UCSD-AML1 (cell line): Measurements from ENCODE around the gene TMEM132A.

ENCODE experiments used
- DNase-seq: peaks from one replicate; lab custom pipeline; 2025; ENCODE audit not compliant: unreplicated experiment; lab: John Stamatoyannopoulos, UW

Gene TMEM132A

DNA sequence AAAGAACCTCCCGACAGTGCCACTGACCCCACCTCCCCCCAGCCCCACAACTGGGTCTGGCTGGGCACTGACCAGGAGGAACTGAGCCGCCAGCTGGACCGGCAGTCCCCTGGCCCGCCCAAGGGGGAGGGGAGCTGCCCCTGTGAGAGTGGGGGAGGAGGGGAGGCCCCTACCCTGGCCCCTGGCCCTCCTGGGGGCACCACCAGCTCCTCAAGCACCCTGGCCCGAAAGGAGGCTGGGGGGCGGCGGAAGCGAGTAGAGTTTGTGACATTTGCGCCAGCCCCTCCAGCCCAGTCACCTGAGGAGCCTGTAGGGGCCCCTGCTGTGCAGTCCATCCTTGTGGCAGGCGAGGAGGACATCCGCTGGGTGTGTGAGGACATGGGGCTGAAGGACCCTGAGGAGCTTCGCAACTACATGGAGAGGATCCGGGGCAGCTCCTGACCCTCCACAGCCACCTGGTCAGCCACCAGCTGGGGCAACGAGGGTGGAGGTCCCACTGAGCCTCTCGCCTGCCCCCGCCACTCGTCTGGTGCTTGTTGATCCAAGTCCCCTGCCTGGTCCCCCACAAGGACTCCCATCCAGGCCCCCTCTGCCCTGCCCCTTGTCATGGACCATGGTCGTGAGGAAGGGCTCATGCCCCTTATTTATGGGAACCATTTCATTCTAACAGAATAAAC, 12.3 kb downstream of the TMEM132A start:
- no peak for DNase-seq

DNA sequence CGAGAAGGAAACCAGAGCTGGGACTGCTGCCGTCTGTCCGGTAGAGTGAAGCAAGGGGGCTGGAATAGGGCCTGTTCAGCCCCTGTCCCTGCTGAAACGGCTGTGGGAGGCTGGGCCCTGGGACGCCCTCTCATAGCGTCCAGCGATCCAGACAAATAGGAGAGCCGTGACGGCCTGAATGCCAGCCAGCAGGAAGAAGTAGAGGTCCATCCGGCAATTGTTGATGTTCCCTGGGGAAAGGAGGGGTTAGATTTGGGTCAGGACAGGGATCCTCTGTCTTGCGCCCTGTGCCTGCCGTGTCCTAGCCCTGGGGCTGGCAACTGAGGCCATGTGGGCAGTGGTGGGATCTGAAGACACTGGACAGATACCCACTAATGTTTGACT, 12.9 kb downstream of the TMEM132A start:
- no peak for DNase-seq

DNA sequence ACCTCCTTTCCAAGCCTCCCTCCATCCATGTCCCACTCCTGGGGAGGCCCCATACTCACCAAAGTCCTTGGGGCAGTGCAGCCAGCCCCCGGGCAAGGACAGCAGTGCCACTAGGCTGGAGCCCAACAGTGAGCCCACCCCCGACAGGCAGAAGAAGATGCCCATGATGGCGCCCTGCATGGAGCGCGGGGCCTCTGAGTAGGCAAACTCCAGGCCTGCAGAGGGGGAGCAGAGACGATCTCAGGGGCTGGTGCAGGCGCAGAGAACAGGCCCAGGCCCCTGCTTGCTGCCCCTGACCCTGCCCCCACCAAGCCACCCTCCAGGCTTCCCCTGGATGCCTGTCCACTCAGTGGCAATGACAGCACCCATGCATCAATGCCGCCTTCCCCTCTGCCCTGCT, 13.6 kb downstream of the TMEM132A start:
- no peak for DNase-seq

DNA sequence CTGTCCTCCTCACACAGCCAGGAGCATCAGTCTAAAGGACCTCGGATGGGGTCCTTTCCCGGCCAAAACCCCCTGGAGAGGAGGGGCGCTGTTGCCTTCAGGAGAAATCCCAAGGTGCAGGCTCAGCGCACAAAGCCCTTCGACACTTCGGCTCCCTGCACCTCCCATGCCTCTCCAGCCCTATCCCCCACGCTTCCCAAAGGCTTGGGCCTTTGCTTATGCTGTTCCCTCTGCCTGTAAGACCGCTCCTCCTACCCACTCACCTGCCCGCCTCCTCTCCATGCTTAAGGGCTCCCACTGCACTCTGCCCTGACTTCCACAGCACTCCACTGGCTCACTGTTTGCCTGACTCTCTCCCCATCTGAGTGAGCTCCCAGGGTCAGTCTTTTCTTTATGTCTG, 14.2 kb downstream of the TMEM132A start:
- DNase-seq, result no peak

DNA sequence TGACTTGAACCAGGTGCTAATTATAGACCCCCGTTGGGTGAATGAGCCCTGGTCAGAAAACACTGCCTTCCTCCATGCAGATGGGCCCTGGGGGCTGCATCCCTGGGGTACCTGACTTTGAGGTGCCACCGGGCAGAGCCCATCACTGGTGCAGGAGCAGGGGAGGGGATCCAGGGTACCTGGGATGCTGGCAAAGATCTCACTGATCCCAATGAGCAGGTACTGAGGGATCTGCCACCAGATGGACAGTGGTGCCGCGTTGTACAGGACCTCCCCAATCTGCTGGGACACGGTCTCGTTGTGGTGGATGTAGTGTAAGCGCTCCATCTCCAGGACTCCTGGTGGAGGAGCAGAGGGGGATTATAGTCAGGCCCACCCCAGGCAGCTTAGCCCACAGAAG, 15.0 kb downstream of the TMEM132A start:
- no peak for DNase-seq

DNA sequence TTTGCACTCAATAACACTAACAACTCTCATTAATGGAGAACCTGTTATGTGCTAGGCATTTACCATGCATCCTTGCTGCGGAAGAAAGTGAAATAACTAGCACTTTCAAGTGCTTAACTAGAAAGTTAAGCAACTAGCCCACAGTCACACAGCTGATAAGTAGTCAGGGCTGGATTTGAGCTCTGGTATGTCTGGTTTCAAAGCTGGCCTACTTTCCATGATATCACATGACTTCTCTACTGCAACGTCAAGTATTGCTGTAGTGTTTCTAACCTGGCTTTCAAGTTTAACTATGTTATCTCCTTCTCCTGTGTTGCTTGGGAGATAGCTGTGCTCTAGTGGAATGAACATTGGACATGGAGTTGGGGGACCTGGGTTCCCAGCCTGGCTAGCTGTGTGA, 15.6 kb downstream of the TMEM132A start:
- no peak for DNase-seq

DNA sequence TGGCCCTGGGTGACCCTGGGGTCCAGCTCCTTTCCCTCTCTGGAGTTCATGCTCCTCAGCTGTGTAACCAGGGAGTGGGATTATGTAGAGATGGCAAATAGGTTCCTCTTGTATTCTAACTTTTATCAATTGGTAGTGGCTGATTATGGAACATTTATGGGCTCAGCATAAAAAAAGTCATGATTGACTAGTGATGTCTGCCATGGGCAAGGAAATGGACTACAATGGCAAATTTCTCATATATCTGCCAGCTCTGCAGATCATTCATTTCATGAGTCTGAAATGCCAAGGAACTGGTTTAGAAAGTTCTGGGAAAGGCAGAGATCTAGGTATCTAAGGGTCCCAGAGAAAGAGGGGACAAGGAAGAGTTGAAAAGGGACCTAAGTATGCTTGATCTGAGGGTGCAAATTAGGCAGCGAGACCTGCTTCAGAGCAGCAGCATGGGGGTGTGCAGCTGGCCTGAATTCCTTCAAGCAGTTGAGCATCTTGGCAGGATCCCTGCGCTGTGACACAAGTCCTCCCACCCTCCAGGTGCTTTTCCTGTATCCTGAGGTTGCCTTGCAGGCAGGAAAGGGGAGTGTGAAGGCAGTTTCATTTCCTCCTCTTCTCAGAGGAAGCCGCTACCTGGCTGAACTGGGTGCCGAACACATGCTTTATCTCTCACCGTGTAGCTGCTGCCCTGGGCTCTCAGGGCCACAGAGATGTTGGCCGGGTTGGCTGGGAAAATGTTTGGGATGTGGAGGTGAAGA, 17.3 kb downstream of the TMEM132A start:
- DNase-seq, result no peak

DNA sequence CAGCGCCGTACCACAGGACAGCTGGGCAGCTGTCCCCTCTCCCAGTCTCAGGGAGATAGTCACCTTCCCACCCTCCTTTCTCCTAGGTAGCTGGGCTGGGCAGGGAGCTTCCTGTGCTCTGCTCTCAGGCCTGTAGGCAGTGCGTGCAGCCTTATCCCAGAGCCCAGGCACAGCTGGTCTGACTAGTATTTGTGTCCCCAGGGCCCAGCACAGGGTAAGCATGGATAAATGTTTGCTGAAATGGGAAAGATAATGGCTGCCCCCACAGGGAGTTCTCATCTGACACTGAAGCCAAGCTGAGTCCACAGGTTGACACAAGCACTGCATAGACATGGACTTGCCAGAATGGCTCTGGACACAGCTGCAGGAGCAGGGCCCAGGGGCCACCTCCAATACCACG, 18.0 kb downstream of the TMEM132A start:
- no peak for DNase-seq

DNA sequence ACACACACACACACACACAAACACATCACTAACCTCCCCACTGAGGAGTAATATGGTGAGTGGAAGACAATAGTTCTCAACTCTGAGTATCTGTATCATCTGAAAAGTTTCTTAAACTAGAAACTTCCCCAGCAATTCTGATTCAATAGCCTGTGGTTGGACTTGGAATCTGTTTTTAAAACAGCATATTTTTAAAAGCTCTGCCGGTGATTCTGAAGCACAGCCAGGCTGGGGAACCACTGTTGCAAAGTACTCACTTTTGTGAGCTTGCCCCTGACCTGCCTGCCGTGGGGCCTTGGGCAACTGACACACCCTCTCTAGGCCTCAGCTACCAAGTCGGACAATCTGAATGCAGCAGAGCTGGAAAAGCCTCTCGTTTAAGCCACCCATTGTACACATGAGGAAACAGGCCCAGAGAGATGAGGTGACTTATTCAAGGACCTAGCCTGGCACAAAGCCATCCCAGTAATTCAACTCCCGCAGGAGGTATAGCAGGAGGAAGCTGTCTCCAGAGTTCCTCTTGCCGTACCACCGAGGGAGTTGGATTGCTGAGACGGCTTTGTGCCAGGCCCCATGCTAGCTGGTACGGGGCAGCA, 18.8 kb downstream of the TMEM132A start:
- DNase-seq, result no peak

DNA sequence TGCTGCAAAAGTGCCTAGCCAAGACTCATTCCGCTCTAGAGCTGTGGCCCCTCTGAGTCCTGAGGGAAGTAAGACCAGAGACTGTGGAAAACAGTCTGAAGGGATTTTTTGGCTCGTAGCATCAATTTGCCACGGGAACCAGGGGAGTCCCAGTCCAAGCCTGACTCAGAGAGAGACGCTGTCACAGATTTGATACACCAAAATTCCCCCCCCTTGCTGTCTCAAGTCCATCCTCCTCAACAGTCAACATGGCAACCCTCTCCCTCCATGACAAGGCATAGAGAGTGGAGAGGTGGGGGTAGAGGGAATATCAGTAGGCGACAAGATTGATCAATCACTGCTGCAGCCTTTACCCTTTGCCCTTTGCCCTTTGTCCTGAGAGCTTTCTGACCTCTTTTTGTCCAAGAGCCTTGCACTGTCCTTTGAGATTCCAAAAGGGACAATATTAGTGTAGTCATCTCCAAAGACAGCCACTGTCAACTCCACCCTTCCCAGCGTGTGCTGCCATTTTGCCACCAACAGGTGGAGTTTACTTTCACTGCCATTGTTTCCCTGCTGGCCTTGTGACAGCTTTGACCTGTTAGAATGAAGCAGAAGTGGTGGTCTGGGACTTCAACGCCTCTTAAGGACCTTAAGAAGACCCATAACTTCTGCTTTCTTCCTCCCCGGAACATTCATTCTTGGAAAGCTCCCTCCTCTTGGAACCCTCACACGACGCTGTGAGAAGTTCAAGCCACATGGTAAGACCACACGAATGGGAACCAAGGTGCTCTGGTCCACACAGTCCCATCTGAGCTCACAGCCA, 20.4 kb downstream of the TMEM132A start:
- DNase-seq, result no peak

DNA sequence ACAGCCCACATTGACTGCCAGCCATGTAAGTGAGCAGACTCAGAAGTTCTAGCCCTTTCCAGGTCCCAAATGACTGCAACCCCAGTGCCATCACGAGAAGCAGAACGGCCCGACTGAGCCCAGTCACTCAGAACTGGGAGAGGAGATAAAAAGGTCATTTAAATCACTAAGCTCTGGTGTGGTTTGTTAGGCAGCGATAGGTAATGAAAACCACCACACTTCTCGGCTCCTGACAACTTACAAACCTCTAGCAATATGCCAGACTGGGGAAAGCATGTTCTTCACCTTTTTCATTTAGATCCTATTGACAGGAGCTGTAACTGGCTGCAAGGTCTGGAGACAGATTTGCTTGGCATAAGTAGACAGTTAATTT, 21.0 kb downstream of the TMEM132A start:
- DNase-seq, result no peak

DNA sequence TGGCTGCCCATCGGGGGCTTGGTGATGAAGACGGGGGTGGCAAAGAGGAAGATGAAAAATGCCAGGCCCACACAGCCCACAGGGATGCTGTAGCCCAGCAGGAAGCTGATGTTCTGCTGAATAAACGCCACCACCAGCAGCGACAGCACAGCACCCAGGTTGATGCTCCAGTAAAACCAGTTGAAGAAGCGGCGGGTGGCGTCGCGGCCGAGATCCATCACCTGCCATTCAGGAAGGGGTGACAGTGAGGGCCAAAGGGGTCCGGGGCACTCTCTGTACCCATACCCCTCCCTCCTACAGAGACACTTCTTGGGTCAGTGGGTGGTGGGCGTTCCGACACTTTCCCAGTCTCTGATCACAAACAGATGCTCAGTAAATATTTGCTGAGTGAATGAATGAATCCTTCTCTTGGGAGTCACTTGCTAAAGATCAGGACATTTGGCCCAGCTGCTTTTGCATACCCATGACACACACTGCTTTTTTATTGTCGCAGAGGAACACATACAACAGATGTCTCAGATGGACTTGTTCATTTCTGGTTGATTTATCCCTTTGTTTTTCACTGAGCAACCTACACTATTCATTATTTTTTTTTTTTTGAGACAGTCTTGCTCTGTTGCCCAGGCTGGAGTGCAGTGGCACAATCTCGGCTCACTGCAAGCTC, 22.5 kb downstream of the TMEM132A start:
- DNase-seq, result no peak

DNA sequence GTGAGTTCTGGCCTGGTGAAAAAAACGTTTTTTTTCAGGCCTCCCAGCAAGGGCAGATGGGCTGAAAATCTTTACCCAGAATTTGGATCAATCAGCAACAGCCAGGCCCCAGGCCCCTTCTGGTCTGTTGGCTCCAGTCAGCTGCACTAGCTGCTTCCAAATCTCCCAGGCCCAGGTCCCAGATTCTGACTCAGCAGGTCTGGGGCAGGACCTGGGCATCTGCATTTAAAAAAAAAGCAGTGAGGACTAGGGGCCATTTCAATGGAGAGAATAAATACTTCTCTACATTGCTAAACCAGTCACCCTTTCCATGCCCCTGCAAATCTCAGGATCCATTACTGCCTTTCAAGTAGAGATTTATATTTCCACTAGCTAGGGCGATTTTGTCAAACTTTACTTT, 23.4 kb downstream of the TMEM132A start:
- DNase-seq, result no peak

DNA sequence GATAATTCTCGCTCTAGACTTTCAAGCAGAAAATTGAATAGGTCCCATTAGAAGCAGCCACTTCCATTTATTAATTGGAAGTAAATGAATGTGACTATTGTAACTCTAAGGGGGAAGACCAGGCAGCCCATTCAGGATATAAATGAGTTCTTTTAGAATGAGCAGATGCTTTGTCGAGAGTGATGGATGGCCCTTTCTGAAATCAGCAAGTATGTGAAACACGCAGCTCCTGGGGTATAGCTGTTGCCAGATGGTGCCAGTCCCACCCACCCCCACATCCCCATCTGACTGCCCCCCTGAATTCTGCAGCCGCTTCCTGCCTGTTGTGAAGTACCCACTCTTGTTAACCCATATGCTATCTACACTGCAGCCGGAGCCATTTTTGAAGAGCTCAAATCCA, 24.0 kb downstream of the TMEM132A start:
- DNase-seq, result no peak

DNA sequence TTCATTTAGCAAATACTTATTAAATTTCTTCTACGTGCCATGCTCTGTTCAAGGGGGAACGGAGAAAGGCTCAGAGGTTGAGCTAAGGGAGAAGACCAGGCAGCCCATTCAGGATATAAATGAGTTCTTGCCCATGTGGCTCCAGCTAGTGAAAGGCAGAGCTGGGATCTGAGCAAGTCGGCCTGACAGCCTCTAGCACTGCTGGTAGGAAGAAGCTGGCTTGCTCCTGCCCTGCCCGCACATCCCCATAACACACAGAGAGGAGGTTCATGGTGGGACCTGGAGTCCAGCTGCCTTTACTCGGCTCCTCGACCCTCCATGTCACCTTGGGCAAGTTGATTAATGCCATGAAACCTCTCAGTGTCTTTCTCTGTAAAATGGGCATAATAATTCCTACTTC, 25.8 kb downstream of the TMEM132A start:
- no peak for DNase-seq

DNA sequence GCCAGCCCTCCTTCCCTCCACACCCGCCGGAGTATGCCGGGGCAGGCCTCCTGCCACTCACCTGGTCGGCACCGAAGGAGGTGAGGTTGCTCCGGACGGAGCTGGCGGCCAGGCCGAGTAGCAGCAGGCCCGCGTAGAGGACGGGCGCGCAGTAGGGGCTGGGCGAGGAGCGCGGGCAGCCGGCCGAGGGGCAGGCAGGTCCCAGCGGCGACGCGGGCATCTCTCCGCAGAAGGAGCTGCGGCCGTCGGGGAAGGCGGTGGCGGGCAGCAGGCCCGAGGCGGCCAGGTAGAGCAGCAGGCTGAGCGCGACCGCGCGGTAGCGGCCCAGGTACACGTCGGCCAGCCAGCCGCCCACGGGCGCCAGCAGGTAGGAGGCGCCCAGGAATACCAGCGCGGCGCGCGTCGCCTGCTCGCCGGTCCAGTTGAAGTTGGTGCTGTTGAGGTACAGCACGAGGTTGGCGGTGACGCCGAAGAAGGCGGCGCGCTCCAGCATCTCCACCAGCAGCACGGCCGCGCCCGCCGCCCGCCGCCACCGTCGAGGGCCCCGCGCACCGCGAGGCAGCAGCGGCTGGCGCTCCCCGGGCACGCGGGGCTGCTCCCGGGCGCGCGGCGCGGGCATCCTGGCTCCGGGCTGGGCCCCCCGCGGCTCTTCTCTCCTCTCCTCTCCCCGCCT, 26.8 kb downstream of the TMEM132A start:
- DNase-seq, result no peak

DNA sequence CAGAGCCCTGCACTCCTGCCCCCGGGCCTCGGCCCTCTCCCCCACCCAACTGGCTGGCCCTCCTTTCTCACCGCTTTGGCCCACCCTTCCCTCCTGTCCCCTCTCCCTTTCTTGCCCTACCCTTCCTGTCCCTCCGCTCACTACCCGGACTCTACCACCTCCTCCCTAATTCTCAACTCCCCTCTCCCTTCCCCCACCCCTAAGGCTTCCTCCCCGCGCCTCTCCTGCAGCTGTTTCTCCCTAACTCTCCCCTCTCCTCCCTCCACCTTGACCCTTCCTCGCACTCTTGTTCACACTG, 27.3 kb downstream of the TMEM132A start:
- no peak for DNase-seq

DNA sequence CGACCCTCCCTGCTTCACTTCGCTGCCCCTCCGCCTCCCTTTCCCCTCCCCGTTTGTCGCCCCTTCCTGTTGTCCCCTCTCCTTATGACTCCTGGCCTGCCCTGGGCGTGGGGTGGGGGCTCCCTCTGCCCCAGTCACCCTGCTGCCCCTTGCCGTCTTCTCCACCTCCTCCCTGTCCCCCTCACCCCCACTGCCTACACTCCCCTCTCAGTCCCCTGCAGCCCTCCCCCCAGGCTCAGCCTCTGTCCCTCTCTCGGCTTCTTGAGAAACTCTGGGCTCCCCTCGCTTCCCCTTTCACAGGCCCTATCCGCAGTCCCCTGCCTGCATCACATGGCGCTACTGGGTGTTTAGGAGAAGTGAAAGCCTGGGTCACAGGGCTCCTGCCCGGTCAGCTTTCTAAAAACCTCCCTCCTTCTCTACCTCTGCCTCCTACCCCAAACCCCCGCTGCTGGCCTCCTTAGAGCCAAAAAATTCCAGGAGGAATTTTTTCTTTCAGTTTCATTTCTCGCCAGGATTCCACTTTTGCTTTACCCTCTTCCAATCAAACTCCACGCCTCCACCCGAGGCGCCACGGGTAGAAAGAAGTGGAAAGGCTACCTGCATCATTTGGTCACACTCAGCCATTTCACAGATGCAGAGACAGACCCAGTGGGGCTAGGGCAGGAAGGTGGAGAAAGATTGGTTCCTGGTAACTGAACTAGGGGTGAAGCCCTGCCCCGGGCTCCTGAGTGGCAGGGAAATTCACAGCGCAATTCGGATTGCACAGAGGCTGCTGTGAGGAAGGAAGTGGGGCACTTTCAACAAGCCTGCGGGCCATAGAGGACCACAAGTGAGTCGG, 27.9 kb downstream of the TMEM132A start, which contains the start of gene SLC15A3:
TSS of gene SLC15A3 (minus strand) at position 273 of the 838 bp plus-strand sequence. CDS start 625 bp downstream, outside the sequence.
- peak; percentile 59 for DNase-seq

DNA sequence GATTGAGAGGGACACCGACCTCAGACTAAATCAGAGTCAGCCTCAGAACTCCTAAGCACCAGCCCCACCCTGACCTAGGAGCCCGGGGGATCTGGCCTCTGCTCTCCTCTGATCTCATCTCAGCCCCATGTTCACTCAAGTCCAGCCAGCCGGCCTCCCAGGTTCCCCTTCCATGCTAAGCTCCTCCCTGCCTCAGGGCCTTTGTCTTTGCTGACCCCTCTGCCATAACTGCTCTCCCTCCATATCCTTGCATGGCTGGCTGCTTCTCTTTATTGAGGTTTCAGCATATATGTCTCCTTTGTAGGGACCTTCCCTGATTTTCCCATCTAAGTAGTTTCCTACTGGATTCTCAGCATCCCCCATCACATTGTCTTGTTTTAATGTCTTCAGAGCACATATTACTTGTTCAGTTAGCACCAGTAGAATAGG, 28.5 kb downstream of the TMEM132A start:
- DNase-seq, result no peak

DNA sequence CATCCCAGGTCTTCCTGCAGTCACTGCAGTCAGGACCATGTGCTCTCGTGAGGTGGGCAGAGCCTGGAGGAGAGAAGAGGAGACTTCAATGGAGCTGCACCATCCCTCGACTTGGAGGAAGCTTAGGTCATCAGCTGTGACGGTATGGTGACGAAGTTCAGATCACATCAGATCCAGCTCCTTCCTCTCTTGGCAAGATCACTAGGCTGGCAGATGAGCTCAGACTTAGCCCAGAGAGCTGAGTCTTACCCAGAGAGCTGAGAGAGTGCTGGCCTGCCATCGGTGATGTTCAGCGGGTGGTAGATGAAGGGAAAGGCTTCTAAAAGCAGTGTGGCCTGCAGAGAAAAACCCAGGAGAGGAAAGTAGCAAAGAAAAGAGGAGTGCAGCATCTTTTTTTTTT, 29.5 kb downstream of the TMEM132A start:
- no peak for DNase-seq
